Esophagus muscularis mucosa (tissue), 3 donors: ENCODE data around the gene ABLIM3.

Source experiments
- EP300 ChIP-seq: sonication (generic); formaldehyde crosslinking; IDR thresholded peaks from one replicate; pipeline ENCODE4 v1.6.1; 2017; ENCODE audit warnings: antibody characterized with exemption
- TF ChIP-seq, protein P1 (sequence below), 3 experiments: fragments of 200-600 bp in 2 of 3; fragments of 450-650 bp in 1 of 3; sonication (generic) in 2 of 3; IDR thresholded peaks; one replicate each; pipeline ENCODE4 v1.5.1; 2017 to 2019; ENCODE audit warnings: antibody characterized with exemption in 3 of 3, mild to moderate bottlenecking in 2 of 3, moderate library complexity in 1 of 3

- TF ChIP-seq, protein P1, sequence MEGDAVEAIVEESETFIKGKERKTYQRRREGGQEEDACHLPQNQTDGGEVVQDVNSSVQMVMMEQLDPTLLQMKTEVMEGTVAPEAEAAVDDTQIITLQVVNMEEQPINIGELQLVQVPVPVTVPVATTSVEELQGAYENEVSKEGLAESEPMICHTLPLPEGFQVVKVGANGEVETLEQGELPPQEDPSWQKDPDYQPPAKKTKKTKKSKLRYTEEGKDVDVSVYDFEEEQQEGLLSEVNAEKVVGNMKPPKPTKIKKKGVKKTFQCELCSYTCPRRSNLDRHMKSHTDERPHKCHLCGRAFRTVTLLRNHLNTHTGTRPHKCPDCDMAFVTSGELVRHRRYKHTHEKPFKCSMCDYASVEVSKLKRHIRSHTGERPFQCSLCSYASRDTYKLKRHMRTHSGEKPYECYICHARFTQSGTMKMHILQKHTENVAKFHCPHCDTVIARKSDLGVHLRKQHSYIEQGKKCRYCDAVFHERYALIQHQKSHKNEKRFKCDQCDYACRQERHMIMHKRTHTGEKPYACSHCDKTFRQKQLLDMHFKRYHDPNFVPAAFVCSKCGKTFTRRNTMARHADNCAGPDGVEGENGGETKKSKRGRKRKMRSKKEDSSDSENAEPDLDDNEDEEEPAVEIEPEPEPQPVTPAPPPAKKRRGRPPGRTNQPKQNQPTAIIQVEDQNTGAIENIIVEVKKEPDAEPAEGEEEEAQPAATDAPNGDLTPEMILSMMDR (IDR thresholded peaks at IDR 0.05) = no peak
- no peak for TF ChIP-seq EP300
These were observed 72.1 kb downstream of the ABLIM3 start for GRCh38 chr5:149213264-149213880.
